K562 (cell line): Measurements from ENCODE around the gene POLR3E. TPM values are rescaled to one million over a fixed set of nuclear protein-coding genes. Genes with fewer than 3 reads are reported as not detected.

Experiments
- ARNT ChIP-seq, 2 experiments: fragments of 450-650 bp; IDR thresholded peaks; 2 replicates each; pipeline ENCODE4 v1.6.1; 2016; ENCODE audit warnings: mild to moderate bottlenecking in 1 of 2
- BRD9 ChIP-seq: fragments of 450-650 bp; IDR thresholded peaks from 2 replicates; pipeline ENCODE4 v1.6.1; 2018; ENCODE audit warnings: low read depth; ENCODE audit not compliant: partially characterized antibody
- BRF1 ChIP-seq: IDR thresholded peaks from 3 replicates; pipeline ENCODE4 v1.6.1; 2011; ENCODE audit warnings: borderline replicate concordance, mild to moderate bottlenecking; ENCODE audit not compliant: insufficient read length; ENCODE audit errors: extremely low read depth
- CAMTA2 ChIP-seq: fragments of 250-450 bp; sonication (Bioruptor Pico); conservative IDR thresholded peaks from 2 replicates; pipeline ENCODE4 v1.5.1; 2022
- CHD1 ChIP-seq: fragments of 200-600 bp; sonication (generic); IDR thresholded peaks from one replicate; pipeline ENCODE4 v1.6.1; 2012; ENCODE audit warnings: mild to moderate bottlenecking, moderate library complexity, low read length, inconsistent platforms
- DNMT1 ChIP-seq: fragments of 450-650 bp; IDR thresholded peaks from 2 replicates; pipeline ENCODE4 v1.6.1; 2016; ENCODE audit warnings: antibody characterized with exemption, mild to moderate bottlenecking
- KLF6 ChIP-seq: fragments of 250-450 bp; sonication (Bioruptor Pico); IDR thresholded peaks from 2 replicates; pipeline ENCODE4 v1.4.0; 2020; ENCODE audit warnings: mild to moderate bottlenecking, moderate library complexity, borderline replicate concordance
- MEF2D ChIP-seq: conservative IDR thresholded peaks from 2 replicates; pipeline ENCODE4 v1.6.1; 2016; ENCODE audit warnings: low read depth, missing genetic modification characterization, missing compliant biosample characterization
- NFIX ChIP-seq: fragments of 250-450 bp; sonication (Bioruptor Pico); IDR thresholded peaks from 2 replicates; pipeline ENCODE4 v1.4.0; 2020; ENCODE audit warnings: low read depth, mild to moderate bottlenecking, moderate library complexity
- NUFIP1 ChIP-seq: fragments of 450-650 bp; IDR thresholded peaks from 2 replicates; pipeline ENCODE4 v1.6.1; 2018; ENCODE audit not compliant: partially characterized antibody
- RNF2 ChIP-seq: sonication (generic); IDR thresholded peaks from 2 replicates; pipeline ENCODE4 v1.6.1; 2016
- SRF ChIP-seq, 2 experiments: fragments of 250-450, 450-650 bp in 1 of 2; sonication (Bioruptor Pico) in 1 of 2; sonication (generic) in 1 of 2; formaldehyde crosslinking; IDR thresholded peaks; 2 replicates each; pipeline versions ENCODE4 v1.5.0 to v1.5.1; 2020 to 2022; ENCODE audit warnings: mild to moderate bottlenecking in 1 of 2, missing genetic modification reagents in 1 of 2
- SRSF7 ChIP-seq: fragments of 200-400 bp; formaldehyde crosslinking; optimal IDR thresholded peaks from 2 replicates; pipeline ENCODE3; 2017; ENCODE audit warnings: mild to moderate bottlenecking, low read depth, low read length
- TAF7 ChIP-seq: fragments of 450-650 bp; IDR thresholded peaks from 2 replicates; pipeline ENCODE4 v1.6.1; 2016; ENCODE audit warnings: missing genetic modification characterization, missing compliant biosample characterization
- WHSC1 ChIP-seq: IDR thresholded peaks from one replicate; pipeline ENCODE4 v1.6.1; 2012; ENCODE audit warnings: low read length, control low read depth, inconsistent platforms
- ZC3H11A ChIP-seq: IDR thresholded peaks from 2 replicates; pipeline ENCODE4 v1.6.1; 2012; ENCODE audit warnings: low read depth, low read length, improper control_type of control experiment
- ZEB2 ChIP-seq: fragments of 450-650 bp; IDR thresholded peaks from 2 replicates; pipeline ENCODE4 v1.6.1; 2016
- ZFX ChIP-seq: sonication (generic); formaldehyde crosslinking; IDR thresholded peaks from 2 replicates; pipeline ENCODE4 v1.8.0; 2022; ENCODE audit warnings: mild to moderate bottlenecking, missing genetic modification reagents, moderate library complexity
- ZNF217 ChIP-seq: sonication (generic); formaldehyde crosslinking; IDR thresholded peaks from 2 replicates; pipeline ENCODE4 v1.8.0; 2022; ENCODE audit warnings: mild to moderate bottlenecking, missing genetic modification reagents
- ZNF668 ChIP-seq: fragments of 250-450 bp; sonication (Bioruptor Pico); IDR thresholded peaks from 2 replicates; pipeline ENCODE4 v1.8.0; 2022; ENCODE audit warnings: mild to moderate bottlenecking, inconsistent platforms
- ZNF76 ChIP-seq: fragments of 250-450 bp; sonication (Bioruptor Pico); IDR thresholded peaks from 2 replicates; pipeline ENCODE4 v1.4.0; 2020; ENCODE audit warnings: mild to moderate bottlenecking, moderate library complexity, borderline replicate concordance
- polyA plus RNA-seq, 8 experiments: library from polyadenylated mRNA; depleted of rRNA in 4 of 8; stranded (reverse) in 5 of 8; unstranded in 3 of 8; fragments of >200 nt; fragmentation: Nextera tagmentation in 2 of 8; fragmentation: Illumina TruSeq in 1 of 8; extraction: Ambion mirVana in 2 of 8; extraction: Trizol in 1 of 8; gene quantifications; 2 replicates each; pipeline versions ENCODE4 v1.2.1 to v1.2.3, GENCODE V29; 2011 to 2014; ENCODE audit warnings: inconsistent platforms in 1 of 8, missing spikeins in 1 of 8
- total RNA-seq, 7 experiments: library from RNA; depleted of rRNA in 6 of 7; stranded (reverse); fragments of >200 nt in 6 of 7; fragmentation: Illumina TruSeq in 2 of 7; extraction: Trizol in 2 of 7; gene quantifications; 2 replicates each; pipeline versions ENCODE4 v1.2.1 to v1.2.3, GENCODE V29; 2011 to 2021; ENCODE audit warnings: low replicate concordance in 1 of 7
- TF ChIP-seq, protein P1 (sequence below): fragments of 450-650 bp; IDR thresholded peaks from 2 replicates; pipeline ENCODE4 v1.6.1; 2016; ENCODE audit warnings: mild to moderate bottlenecking
- TF ChIP-seq, protein P2 (sequence below): fragments of 250-450 bp; sonication (Bioruptor Pico); IDR thresholded peaks from 2 replicates; pipeline ENCODE4 v1.9.0; 2021; ENCODE audit warnings: mild to moderate bottlenecking
- TF ChIP-seq, protein P3 (sequence below): IDR thresholded peaks from 2 replicates; pipeline ENCODE4 v1.6.1; 2012; ENCODE audit warnings: low read depth, low read length, improper control_type of control experiment, borderline replicate concordance
- TF ChIP-seq, protein P4 (sequence below), 2 experiments: fragments of 250-450 bp in 1 of 2; fragments of 450-650 bp in 1 of 2; sonication (Bioruptor Pico) in 1 of 2; IDR thresholded peaks; 2 replicates each; pipeline versions ENCODE4 v1.6.1 to v1.8.0; 2016 to 2021; ENCODE audit warnings: mild to moderate bottlenecking in 2 of 2, moderate library complexity in 2 of 2, missing compliant biosample characterization in 1 of 2, missing genetic modification characterization in 1 of 2
- TF ChIP-seq, protein P5 (sequence below): sonication (generic); formaldehyde crosslinking; IDR thresholded peaks from 2 replicates; pipeline ENCODE4 v1.9.0; 2022; ENCODE audit warnings: mild to moderate bottlenecking, missing genetic modification reagents

The POLR3E gene
- total and polyA plus RNA-seq, 9 of the 15 experiments (the other 6 are each of a cell fraction or from before 2014, with no cell fraction given), result 17.7 to 151 (median 82.6) TPM

DNA sequence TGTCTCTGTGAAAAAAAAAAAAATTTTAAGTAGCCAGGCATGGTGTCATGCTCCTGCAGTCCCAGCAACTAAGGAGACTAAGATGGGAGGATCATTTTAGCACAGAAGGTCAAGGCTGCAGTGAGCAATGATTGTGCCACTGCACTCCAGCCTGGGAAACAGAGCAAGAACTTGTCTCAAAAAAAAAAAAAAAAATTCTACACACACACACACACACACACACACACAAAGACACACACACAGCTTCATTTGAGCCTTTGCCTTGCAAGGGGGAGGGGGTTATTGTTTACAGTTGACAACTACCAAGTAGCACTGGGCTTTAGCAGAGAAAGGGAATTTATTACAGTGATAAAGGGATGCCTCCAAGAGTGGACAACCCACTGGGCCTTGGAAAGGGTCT lies 4.9 kb upstream of the POLR3E start (continued):
- TF ChIP-seq TAF7 (peak; percentile 21; the same call in 1 of the 2 replicates), SRF (CRISPR knock-in tag; IDR thresholded peaks at IDR 0.05) (no peak), SRSF7 (no peak), ARNT (IDR thresholded peaks at IDR 0.05) (no peak), RNF2 (no peak), CAMTA2 (no peak), NFIX (CRISPR knock-in tag) (no peak), MEF2D (0 out of 2 replicates have a peak, but pooled peaks have one; percentile 5), ZFX (CRISPR knock-in tag) (no peak), CHD1 (no peak), NUFIP1 (no peak), ZNF76 (CRISPR knock-in tag) (no peak), BRF1 (no peak), WHSC1 (no peak), DNMT1 (no peak), ZNF217 (CRISPR knock-in tag) (no peak), ZNF668 (CRISPR knock-in tag) (peak; percentile 35; the same call in 1 of the 2 replicates), KLF6 (CRISPR knock-in tag) (no peak), ZC3H11A (no peak), BRD9 (no peak), ZEB2 (no peak)
- TF ChIP-seq, protein P1, sequence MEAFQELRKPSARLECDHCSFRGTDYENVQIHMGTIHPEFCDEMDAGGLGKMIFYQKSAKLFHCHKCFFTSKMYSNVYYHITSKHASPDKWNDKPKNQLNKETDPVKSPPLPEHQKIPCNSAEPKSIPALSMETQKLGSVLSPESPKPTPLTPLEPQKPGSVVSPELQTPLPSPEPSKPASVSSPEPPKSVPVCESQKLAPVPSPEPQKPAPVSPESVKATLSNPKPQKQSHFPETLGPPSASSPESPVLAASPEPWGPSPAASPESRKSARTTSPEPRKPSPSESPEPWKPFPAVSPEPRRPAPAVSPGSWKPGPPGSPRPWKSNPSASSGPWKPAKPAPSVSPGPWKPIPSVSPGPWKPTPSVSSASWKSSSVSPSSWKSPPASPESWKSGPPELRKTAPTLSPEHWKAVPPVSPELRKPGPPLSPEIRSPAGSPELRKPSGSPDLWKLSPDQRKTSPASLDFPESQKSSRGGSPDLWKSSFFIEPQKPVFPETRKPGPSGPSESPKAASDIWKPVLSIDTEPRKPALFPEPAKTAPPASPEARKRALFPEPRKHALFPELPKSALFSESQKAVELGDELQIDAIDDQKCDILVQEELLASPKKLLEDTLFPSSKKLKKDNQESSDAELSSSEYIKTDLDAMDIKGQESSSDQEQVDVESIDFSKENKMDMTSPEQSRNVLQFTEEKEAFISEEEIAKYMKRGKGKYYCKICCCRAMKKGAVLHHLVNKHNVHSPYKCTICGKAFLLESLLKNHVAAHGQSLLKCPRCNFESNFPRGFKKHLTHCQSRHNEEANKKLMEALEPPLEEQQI, result no peak
- TF ChIP-seq, protein P2, sequence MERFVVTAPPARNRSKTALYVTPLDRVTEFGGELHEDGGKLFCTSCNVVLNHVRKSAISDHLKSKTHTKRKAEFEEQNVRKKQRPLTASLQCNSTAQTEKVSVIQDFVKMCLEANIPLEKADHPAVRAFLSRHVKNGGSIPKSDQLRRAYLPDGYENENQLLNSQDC (CRISPR knock-in tag), result no peak
- TF ChIP-seq, protein P3, sequence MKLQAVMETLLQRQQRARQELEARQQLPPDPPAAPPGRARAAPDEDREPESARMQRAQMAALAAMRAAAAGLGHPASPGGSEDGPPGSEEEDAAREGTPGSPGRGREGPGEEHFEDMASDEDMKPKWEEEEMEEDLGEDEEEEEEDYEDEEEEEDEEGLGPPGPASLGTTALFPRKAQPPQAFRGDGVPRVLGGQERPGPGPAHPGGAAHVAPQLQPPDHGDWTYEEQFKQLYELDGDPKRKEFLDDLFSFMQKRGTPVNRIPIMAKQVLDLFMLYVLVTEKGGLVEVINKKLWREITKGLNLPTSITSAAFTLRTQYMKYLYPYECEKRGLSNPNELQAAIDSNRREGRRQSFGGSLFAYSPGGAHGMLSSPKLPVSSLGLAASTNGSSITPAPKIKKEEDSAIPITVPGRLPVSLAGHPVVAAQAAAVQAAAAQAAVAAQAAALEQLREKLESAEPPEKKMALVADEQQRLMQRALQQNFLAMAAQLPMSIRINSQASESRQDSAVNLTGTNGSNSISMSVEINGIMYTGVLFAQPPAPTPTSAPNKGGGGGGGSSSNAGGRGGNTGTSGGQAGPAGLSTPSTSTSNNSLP, result no peak
- TF ChIP-seq, protein P4, sequence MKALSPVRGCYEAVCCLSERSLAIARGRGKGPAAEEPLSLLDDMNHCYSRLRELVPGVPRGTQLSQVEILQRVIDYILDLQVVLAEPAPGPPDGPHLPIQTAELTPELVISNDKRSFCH (CRISPR knock-in tag; IDR thresholded peaks at IDR 0.05), result no peak
- TF ChIP-seq, protein P4 (tag; IDR thresholded peaks at IDR 0.05), result no peak
- TF ChIP-seq, protein P5, sequence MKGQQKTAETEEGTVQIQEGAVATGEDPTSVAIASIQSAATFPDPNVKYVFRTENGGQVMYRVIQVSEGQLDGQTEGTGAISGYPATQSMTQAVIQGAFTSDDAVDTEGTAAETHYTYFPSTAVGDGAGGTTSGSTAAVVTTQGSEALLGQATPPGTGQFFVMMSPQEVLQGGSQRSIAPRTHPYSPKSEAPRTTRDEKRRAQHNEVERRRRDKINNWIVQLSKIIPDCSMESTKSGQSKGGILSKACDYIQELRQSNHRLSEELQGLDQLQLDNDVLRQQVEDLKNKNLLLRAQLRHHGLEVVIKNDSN (CRISPR knock-in tag), result no peak
- TF ChIP-seq, all 486 proteins: peak for 7
